Stimulated activated naive CD8-positive, alpha-beta T cell treated with anti-CD3 and anti-CD28 coated beads, Interleukin-15, amount 100 ng/mL, for 72 hours (primary cell): ENCODE data around the gene SCN9A.
A peak's percentile ranks its signal among the peaks of the same experiment; 100 is the strongest.
"Not testable (repeated sequence)": the region's sequence is repeated elsewhere in the genome, so short reads cannot be mapped to it uniquely, and the experiment has no call there.

ENCODE experiments used
- ATAC-seq: fragments of 150-1000 bp; cut with Tn5 transposase; 2 replicates; pipeline ENCODE4 v1.10.0; 2021; ENCODE audit warnings: mild to moderate bottlenecking, moderate library complexity
- DNase-seq, 2 donors: peaks; one replicate each; pipeline ENCODE4 v3.0.0; 2021 to 2022
- H3K27ac Mint-ChIP-seq, 2 donors: one replicate each; pipeline ENCODE4 v1.8.0; 2022; ENCODE audit warnings: mild to moderate bottlenecking in 2 of 2, mixed read lengths in 2 of 2, moderate library complexity in 2 of 2
- H3K27me3 Mint-ChIP-seq: one replicate; pipeline ENCODE4 v1.8.0; 2022; ENCODE audit warnings: mixed read lengths
- H3K4me1 Mint-ChIP-seq: one replicate; pipeline ENCODE4 v1.8.0; 2022; ENCODE audit warnings: mild to moderate bottlenecking, mixed read lengths
- H3K4me3 Mint-ChIP-seq, 2 donors: one replicate each; pipeline ENCODE4 v1.8.0; 2022; ENCODE audit warnings: mild to moderate bottlenecking in 2 of 2, mixed read lengths in 2 of 2, moderate library complexity in 1 of 2
- H3K9me3 Mint-ChIP-seq, 2 donors: one replicate each; pipeline ENCODE4 v1.8.0; 2022; ENCODE audit warnings: mixed read lengths in 2 of 2

SCN9A gene

DNA sequence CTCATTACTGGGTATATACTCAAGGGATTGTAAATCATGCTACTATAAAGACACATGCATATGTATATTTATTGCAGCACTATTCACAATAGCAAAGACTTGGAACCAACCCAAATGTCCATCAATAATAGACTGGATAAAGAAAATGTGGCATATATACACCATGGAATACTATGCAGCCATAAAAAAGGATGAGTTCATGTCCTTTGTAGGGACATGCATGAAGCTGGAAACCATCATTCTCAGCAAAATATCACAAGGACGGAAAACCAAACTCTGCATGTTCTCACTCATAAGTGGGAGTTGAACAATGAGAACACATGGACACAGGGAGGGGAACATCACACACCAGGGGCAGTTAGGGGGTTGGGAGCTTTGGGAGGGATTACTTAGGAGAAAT is 169.6 kb downstream of the SCN9A start:
- not testable (repeated sequence) for H3K4me3 Mint-ChIP-seq, H3K27ac Mint-ChIP-seq, H3K27me3 Mint-ChIP-seq, DNase-seq, ATAC-seq, H3K4me1 Mint-ChIP-seq
- H3K9me3 Mint-ChIP-seq: peaks cover 12 to 17% of the 10 kb centered on the region in 2 donors

DNA sequence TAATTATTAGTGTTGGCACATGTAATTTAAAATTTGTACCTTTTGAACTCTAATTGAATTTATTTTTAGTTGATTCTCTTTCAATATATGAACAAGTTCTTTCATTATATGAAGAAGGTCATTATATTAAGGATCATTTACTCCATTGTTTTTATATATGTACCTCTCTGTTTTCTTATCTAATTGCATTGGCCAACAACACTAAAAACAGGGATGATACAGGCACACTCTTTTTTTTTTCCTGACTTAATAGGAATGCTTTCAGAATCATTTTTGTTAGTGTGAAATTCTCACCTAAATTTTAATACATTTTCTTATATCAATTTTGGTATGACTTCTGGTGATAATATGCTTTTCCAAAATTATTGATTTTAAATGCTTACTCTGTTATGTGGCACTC is 173.0 kb downstream of the SCN9A start:
- Mint-ChIP-seq H3K27me3 (no peaks in the 10 kb centered on the region), H3K4me3 (no peak overlapping the region), H3K9me3 (peaks cover 0 to 8% of the 10 kb centered on the region in 2 donors), H3K4me1 (no peaks in the 10 kb centered on the region), H3K27ac (no peak overlapping the region)
- DNase-seq (no peak), ATAC-seq (no peak)

DNA sequence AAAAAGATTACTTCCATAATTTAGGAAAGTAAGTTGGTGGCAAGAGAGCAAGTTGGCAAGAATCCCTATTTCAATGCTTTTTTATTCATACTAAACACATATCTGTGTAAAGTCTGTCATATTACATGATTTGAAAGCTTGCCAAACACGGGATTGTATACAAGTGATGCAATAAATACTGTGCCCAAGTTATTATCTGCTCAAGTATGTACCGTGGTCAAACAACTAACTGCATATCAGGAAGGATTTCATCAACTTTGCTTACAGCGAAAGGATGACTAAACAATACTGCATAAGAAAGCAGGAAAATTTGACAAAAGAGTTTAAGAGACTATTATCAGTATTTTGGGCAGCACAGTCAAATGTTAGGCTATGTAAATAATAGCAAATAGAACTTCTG is 178.3 kb downstream of the SCN9A start:
- Mint-ChIP-seq H3K4me1 (no peaks in the 10 kb centered on the region), H3K27ac (no peak overlapping the region), H3K4me3 (no peak overlapping the region), H3K9me3 (no peaks in the 10 kb centered on the region), H3K27me3 (no peaks in the 10 kb centered on the region)
- DNase-seq (no peak), ATAC-seq (no peak)

DNA sequence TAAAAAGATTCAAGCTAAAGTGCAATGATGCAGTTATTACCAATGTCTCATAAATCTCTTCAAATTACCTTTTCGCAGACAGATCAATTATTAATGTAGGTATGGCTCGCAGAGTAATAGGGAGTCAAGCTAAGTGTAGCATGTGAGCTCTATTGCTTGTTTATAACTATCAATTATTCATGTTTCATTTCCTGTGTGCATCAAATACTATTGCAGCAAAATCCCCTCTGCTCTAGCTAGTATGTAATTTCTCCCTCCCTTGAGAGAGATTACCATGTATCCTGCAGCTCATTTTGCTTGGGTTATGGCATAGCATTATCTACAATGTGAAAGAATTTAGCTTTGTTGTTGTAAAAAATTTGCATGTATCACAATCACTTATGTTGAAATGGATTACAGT is 182.3 kb downstream of the SCN9A start:
- H3K27ac Mint-ChIP-seq: no peak overlapping the region

DNA sequence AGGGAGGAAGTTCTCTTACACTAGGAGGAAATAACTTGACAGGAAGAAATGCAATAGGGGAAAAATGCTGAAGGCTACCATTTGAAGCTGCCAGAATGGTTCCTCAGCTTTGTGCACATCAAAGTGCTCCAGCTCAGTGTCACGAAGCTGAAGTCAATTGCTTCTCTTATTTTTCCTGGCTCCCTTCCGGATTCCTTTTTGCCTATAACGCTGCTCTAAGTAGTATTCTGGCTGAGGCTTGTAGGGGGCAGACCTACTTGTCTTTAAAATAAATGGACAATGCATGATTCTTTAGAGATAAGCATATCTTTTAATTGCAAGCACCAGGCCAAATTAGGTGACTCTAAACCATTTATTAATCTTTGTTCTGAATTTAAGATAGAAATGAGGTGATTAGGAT is 187.7 kb downstream of the SCN9A start:
- no peaks in the 10 kb centered on the region for H3K4me1 Mint-ChIP-seq
- H3K27ac Mint-ChIP-seq: no peak overlapping the region
- no peak overlapping the region for H3K4me3 Mint-ChIP-seq
- no peak for ATAC-seq
- H3K27me3 Mint-ChIP-seq: no peaks in the 10 kb centered on the region
- no peaks in the 10 kb centered on the region for H3K9me3 Mint-ChIP-seq
- DNase-seq: no peak

More for the DNA sequence above, 182.3 kb downstream of the SCN9A start:
- no peaks in the 10 kb centered on the region for H3K27me3 Mint-ChIP-seq
- DNase-seq: no peak
- H3K4me3 Mint-ChIP-seq: no peak overlapping the region
- no peaks in the 10 kb centered on the region for H3K9me3 Mint-ChIP-seq
- H3K4me1 Mint-ChIP-seq: no peaks in the 10 kb centered on the region
- ATAC-seq: no peak

DNA sequence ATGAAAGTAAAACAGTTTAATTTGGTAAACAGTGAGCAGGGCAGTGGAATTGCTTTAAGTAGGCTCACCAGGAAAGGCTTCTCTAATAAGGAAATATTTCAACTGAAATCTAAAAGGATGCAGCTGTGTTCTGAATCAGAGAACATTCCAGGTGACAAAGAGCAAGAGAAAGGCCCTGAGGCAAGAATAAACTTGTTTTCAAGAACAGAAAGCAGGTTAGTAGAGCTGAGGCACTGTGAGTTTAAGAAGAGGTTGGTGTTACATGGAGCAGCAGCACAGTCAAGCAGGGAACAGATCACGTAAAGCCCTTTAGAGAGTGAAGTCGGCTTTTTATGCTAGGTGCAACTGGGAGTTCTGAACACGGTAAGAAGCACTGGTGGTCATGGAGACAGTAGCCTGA is 191.0 kb downstream of the SCN9A start:
- ATAC-seq: no peak
- H3K27me3 Mint-ChIP-seq: peaks cover 9% of the 10 kb centered on the region
- no peak overlapping the region for H3K27ac Mint-ChIP-seq
- DNase-seq: no peak
- no peaks in the 10 kb centered on the region for H3K9me3 Mint-ChIP-seq
- no peaks in the 10 kb centered on the region for H3K4me1 Mint-ChIP-seq
- H3K4me3 Mint-ChIP-seq: no peak overlapping the region

DNA sequence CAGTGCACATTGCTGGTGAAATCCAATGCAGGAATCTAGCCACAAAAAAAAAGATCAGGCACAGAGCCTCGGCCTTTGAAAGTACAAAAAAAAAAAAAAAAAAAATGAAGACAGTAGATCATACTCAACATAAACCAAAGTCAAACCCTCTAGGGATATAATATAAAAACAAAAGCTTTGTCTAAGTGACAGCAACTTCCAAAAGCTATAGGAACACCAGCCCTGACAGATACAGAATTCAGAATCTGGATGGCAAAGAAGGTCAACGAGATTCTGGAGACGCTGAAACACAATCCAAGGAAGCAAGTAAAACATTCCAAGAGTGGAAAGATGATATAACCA is 194.0 kb downstream of the SCN9A start:
- ATAC-seq (no peak), DNase-seq (no peak)
- Mint-ChIP-seq H3K9me3 (no peaks in the 10 kb centered on the region), H3K27me3 (peaks cover 10% of the 10 kb centered on the region), H3K4me1 (no peaks in the 10 kb centered on the region), H3K4me3 (no peak overlapping the region), H3K27ac (no peak overlapping the region)

DNA sequence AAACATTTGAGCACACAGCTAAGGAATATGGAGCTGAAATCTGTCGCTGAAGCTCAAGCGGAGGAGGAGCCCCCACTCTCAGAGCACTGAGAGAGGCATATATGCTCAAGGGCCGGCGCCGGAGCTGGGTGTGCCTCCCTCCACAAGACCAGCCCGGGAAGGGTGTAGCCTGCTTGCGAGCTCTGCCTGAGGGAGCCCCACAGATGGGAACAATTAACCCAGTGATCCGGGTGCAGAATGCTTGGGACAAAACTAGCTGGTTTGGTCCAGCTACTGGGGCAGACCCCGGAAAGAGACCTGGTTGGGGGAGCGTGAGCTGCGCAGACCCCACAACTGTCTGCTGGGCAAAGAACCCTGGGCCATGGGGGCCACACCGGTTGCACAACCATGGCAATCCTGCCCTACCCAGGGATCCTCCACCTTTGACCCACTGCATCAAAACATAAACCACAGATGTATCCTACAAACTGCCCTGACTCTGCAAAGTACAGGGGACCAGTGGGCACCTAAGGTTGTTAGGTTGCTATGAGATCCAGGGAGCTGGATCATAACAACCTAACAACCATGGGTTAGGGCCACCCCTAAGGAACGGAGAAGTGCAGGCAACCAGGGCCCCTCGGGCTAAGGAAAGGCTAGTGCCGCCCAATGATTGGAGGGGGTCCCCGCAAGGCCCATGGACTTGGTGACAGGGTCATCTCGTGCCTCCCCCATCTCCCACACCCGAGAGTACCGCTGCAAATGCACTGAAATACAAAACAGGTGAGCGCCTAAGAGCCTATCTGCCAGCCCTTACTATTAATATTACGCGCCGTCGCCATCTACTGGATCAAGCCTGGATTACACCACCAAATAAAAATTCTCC is 194.6 kb downstream of the SCN9A start:
- no peak overlapping the region for H3K27ac Mint-ChIP-seq
- H3K9me3 Mint-ChIP-seq: no peaks in the 10 kb centered on the region
- DNase-seq (peak; percentile 13 to 23), ATAC-seq (peak; percentile 60)
- peaks cover 10% of the 10 kb centered on the region for H3K27me3 Mint-ChIP-seq
- H3K4me3 Mint-ChIP-seq: no peak overlapping the region
- H3K4me1 Mint-ChIP-seq: no peaks in the 10 kb centered on the region

DNA sequence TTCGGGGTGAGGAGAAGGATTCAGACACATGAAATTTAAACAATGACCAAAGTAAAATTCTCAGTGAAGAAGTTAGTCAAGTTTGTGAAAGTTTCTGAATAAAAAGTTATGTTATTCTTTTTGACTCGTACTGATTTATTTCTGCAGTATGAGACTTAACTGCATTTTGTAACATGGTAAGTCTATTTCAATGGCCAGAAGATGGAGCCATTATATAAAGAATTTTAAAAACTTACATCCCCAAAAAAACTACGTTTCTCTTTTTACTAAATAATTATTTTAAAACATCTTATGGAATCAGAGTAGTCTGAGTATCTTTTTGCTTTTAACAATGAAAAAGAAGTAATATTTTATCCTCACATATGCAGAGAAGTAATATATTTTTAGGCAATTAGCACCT is 196.5 kb downstream of the SCN9A start:
- no peaks in the 10 kb centered on the region for H3K4me1 Mint-ChIP-seq
- no peak for ATAC-seq
- H3K9me3 Mint-ChIP-seq: no peaks in the 10 kb centered on the region
- H3K27me3 Mint-ChIP-seq: peaks cover 10% of the 10 kb centered on the region
- DNase-seq: no peak
- H3K4me3 Mint-ChIP-seq: no peak overlapping the region
- no peak overlapping the region for H3K27ac Mint-ChIP-seq

DNA sequence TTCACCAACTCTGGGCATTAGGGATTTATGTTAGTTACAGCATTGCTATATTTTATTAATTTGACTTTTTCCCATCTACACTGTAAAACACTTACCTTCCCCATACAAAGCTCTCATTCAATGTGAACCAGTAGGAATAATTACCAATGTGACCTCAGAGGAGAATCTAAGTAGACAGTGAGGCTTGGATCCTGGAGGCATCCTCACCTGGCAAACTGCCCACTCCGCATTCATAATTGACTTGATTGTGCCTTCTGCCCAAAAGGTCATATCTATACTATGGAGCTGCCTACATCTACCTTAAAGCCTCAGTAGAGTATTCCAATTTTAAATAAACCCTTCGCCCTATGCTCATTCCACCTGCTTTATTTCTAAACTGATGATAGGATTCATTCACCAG is 202.5 kb downstream of the SCN9A start:
- Mint-ChIP-seq H3K4me1 (no peaks in the 10 kb centered on the region), H3K4me3 (no peak overlapping the region), H3K27me3 (peaks cover 13% of the 10 kb centered on the region), H3K9me3 (no peaks in the 10 kb centered on the region), H3K27ac (no peak overlapping the region)
- DNase-seq (no peak), ATAC-seq (no peak)

DNA sequence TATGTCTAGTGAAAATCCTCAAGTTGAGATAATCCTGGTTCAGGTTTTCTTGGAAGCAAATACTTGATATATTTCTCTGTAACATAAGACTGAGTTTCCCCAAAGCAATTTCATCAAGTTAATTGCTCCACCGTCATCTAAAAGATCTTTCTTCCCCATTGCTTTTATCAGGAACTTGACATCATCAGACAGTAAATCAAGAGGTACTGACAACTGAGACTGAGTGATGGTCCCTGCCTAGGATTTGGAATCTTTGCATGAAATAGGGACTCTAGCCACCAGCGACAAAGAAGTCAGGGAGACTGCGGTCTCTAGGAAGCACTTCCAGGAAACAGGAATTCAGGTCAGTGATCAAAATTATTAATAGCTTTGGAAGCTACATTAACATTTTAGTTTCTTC is 204.5 kb downstream of the SCN9A start:
- no peaks in the 10 kb centered on the region for H3K9me3 Mint-ChIP-seq
- H3K4me3 Mint-ChIP-seq: no peak overlapping the region
- no peak for ATAC-seq
- no peak for DNase-seq
- H3K27ac Mint-ChIP-seq: no peak overlapping the region
- H3K27me3 Mint-ChIP-seq: peaks cover 21% of the 10 kb centered on the region
- no peaks in the 10 kb centered on the region for H3K4me1 Mint-ChIP-seq

DNA sequence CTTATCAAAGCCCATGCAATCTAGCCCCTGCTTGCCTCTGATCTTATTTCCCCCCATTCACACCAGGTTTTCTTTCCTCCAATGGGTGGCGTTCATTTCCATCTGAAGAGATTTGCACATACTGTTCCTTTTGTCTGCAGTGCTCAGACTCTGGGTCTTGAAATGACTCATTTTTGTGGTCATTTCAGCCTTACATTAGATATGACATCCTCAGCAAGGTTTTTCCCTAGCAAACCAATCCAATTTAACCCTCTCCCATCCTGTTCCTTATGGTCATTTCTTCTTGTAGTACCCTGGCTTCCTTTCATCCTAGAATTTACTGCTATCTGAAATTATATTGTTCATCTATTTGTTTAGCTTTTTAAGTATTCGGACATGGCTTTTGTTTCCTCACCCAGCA is 205.4 kb downstream of the SCN9A start:
- H3K4me3 Mint-ChIP-seq: no peak overlapping the region
- ATAC-seq (no peak), DNase-seq (no peak)
- no peaks in the 10 kb centered on the region for H3K9me3 Mint-ChIP-seq
- peaks cover 24% of the 10 kb centered on the region for H3K27me3 Mint-ChIP-seq
- H3K27ac Mint-ChIP-seq: no peak overlapping the region
- H3K4me1 Mint-ChIP-seq: no peaks in the 10 kb centered on the region

DNA sequence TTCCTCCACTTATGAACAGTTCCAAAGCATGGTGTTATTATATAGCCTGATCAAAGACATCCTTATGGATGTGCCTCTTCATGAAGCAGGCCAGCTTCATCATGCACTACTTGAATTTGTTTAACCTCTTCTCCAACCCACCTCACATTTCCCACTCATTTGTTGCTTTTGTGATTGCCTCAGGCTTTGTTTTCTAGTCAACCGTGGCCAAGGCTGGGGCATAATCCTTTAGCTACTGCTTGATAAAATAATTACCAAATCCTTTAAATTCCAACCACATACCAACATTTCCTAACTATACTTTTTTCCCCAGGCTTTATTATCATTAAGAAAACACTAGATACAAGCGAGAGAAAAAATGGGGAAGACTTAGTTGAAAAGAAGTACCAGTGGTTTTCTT is 208.3 kb downstream of the SCN9A start:
- Mint-ChIP-seq H3K27ac (no peak overlapping the region), H3K9me3 (no peaks in the 10 kb centered on the region), H3K4me3 (no peak overlapping the region), H3K4me1 (no peaks in the 10 kb centered on the region), H3K27me3 (peaks cover 24% of the 10 kb centered on the region)
- no peak for ATAC-seq
- no peak for DNase-seq

DNA sequence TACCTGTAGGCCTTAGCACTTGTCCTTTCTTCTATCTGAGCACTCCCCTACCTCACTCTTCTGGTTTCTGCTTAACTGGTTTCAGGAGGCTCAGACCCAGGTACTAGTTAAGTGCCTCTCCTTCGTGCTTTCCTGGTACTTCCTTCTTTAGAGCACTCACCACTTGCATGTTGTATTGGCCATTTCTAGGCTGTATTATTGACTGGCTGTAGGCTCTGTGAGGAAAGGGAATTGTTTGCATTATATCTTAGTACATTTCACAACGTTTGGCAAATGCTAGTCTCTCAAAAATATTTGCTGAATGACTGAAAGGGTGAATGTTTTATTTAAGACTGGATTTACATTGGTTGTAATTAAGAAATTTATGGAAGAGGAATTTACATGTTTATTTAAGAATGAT is 212.0 kb downstream of the SCN9A start:
- no peak for ATAC-seq
- H3K27ac Mint-ChIP-seq: no peak overlapping the region
- DNase-seq: no peak
- peaks cover 24% of the 10 kb centered on the region for H3K27me3 Mint-ChIP-seq
- no peaks in the 10 kb centered on the region for H3K4me1 Mint-ChIP-seq
- no peaks in the 10 kb centered on the region for H3K9me3 Mint-ChIP-seq
- no peak overlapping the region for H3K4me3 Mint-ChIP-seq

DNA sequence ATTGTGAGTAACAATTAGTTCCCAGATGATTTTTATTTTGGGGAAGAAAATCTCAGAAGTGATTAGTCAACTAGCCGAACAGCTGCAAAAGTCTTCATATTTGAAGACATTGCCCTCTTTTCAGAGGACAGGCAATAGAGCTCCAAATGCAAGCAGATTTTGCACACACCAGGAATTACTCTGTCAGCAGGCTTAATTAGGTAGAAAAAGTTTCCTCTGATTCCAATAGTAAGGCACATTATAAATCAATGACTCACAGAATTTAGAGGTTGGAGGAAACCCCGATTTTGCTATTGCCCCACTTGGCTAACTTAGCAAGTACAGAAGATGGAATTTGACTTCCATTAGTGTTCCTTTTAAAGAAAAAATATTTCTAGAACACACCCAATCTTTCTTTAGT is 217.2 kb downstream of the SCN9A start:
- no peak for DNase-seq
- Mint-ChIP-seq H3K27me3 (peaks cover 35% of the 10 kb centered on the region), H3K27ac (no peak overlapping the region), H3K9me3 (no peaks in the 10 kb centered on the region), H3K4me1 (no peaks in the 10 kb centered on the region), H3K4me3 (no peak overlapping the region)
- ATAC-seq: no peak

DNA sequence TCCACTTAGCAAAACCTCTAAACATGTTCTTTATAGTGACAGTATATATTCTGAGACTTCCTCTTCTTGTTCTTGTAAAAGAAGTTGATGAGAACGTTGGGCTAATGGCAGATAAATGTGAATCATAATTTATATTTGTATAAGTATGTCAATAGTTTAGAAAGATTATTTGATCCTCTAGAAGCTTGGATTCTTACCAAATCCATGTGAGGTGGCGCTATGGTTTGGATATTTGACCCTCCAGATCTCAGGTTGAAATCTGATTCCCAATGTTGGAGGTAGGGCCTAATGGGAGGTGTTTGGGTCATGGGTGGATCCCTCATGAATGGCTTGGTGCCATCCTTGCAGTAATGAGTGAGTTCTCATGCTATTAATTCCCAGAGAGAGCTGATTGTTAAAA is 218.2 kb downstream of the SCN9A start:
- ATAC-seq (no peak), DNase-seq (no peak)
- no peak overlapping the region for H3K27ac Mint-ChIP-seq
- H3K27me3 Mint-ChIP-seq: peaks cover 35% of the 10 kb centered on the region
- H3K9me3 Mint-ChIP-seq: no peaks in the 10 kb centered on the region
- no peaks in the 10 kb centered on the region for H3K4me1 Mint-ChIP-seq
- no peak overlapping the region for H3K4me3 Mint-ChIP-seq

DNA sequence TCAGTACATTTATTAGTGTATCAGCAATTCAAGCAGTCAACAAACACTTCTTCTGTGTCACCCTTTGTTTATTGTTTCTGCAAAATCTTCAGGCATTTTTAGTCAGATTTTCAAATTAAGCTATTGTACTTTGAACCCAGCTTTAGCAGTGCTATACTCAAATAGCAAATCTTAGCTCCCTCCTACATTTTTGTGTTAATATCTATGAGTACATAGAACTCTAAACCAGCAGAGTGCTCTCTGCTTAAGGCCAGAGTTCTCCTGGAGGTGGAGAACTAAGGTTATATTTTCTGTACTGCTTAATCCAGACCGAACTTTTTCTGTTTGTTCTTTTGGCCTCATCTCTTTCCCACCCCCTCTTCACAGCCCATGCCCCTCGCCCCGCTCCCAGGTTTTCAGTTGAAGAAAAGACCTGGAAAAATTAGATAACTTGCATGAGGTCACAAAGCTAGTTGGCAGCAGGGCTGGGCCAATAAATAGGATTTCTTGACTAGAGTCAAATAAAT is 218.7 kb downstream of the SCN9A start:
- DNase-seq: no peak
- H3K27ac Mint-ChIP-seq: no peak overlapping the region
- no peak for ATAC-seq
- no peak overlapping the region for H3K4me3 Mint-ChIP-seq
- H3K27me3 Mint-ChIP-seq: peaks cover 35% of the 10 kb centered on the region
- no peaks in the 10 kb centered on the region for H3K9me3 Mint-ChIP-seq
- H3K4me1 Mint-ChIP-seq: no peaks in the 10 kb centered on the region
